IMR-90 (cell line): Measurements from ENCODE around the gene ZNF563. TPM values are rescaled to one million over a fixed set of nuclear protein-coding genes. Genes with fewer than 3 reads are reported as not detected.
"Not testable (repeated sequence)": the region's sequence is repeated elsewhere in the genome, so short reads cannot be mapped to it uniquely, and the experiment has no call there.

Experiments used
- ATAC-seq: fragments of 200-7000 bp; cut with Tn5 transposase; 2 replicates; pipeline ENCODE4 v1.9.1; 2020; ENCODE audit warnings: low read depth, mild to moderate bottlenecking, moderate library complexity
- BruUV-seq: library from RNA; stranded (reverse); fragments of 400-500 nt; replicated peaks from 2 replicates; lab custom pipeline; 2021; lab: Mats Ljungman, UMichigan
- CTCF ChIA-PET: fragments of 300-600 bp; formaldehyde crosslinking; extraction: SDS; loops from one replicate; lab custom pipeline; 2021; ENCODE audit warnings: antibody characterized with exemption; lab: Yijun Ruan, JAX
- POLR2A ChIA-PET: fragments of 300-600 bp; sonication (Branson Sonifier 250); formaldehyde crosslinking; loops from one replicate; lab custom pipeline; 2022; ENCODE audit warnings: antibody characterized with exemption; ENCODE audit not compliant: unreplicated experiment; lab: Charles Lee
- DNase-seq: peaks from one replicate; pipeline ENCODE4 v3.0.0; 2013
- H2AFZ ChIP-seq: replicated peaks from 2 replicates; pipeline ENCODE3; 2013; ENCODE audit warnings: low read length, mild to moderate bottlenecking; ENCODE audit not compliant: poor library complexity
- H2AK5ac ChIP-seq: 2 replicates; pipeline ENCODE4 v1.6.1; 2013; ENCODE audit warnings: low read depth, low read length, inconsistent platforms
- H2AK9ac ChIP-seq: replicated peaks from 2 replicates; pipeline ENCODE3; 2013; ENCODE audit warnings: mild to moderate bottlenecking, low read depth, low read length, moderate library complexity; ENCODE audit not compliant: poor library complexity
- H2BK120ac ChIP-seq: 2 replicates; pipeline ENCODE4 v1.6.1; 2013; ENCODE audit warnings: low read depth, low read length, inconsistent platforms
- H2BK15ac ChIP-seq: 3 replicates; pipeline ENCODE4 v1.6.1; 2013; ENCODE audit warnings: low read depth, low read length, inconsistent platforms
- H2BK20ac ChIP-seq: 2 replicates; pipeline ENCODE4 v1.6.1; 2013; ENCODE audit warnings: low read depth, mild to moderate bottlenecking, inconsistent platforms, low read length, moderate library complexity
- H2BK5ac ChIP-seq: 2 replicates; pipeline ENCODE4 v1.6.1; 2013; ENCODE audit warnings: mild to moderate bottlenecking, low read depth, low read length, inconsistent platforms; ENCODE audit not compliant: poor library complexity, severe bottlenecking
- H3K14ac ChIP-seq: replicated peaks from 2 replicates; pipeline ENCODE4 v1.6.1; 2013; ENCODE audit warnings: low read depth, low read length, inconsistent platforms
- H3K18ac ChIP-seq: 2 replicates; pipeline ENCODE4 v1.6.1; 2013; ENCODE audit warnings: low read depth, low read length, control low read depth
- H3K23ac ChIP-seq: 2 replicates; pipeline ENCODE4 v1.6.1; 2013; ENCODE audit warnings: low read depth, low read length, inconsistent platforms
- H3K27ac ChIP-seq: 2 replicates; pipeline ENCODE4 v1.5.1; 2013; ENCODE audit warnings: mild to moderate bottlenecking, control low read depth, low read length; ENCODE audit not compliant: insufficient read depth
- H3K27me3 ChIP-seq: 2 replicates; pipeline ENCODE4 v1.6.1; 2013; ENCODE audit warnings: low read length; ENCODE audit not compliant: control insufficient read depth, insufficient read depth
- H3K36me3 ChIP-seq: 2 replicates; pipeline ENCODE4 v1.6.1; 2013; ENCODE audit warnings: low read length, mixed read lengths; ENCODE audit not compliant: control insufficient read depth, insufficient read depth
- H3K4ac ChIP-seq: 2 replicates; pipeline ENCODE4 v1.6.1; 2013; ENCODE audit warnings: low read depth, low read length, inconsistent platforms
- H3K4me1 ChIP-seq: 2 replicates; pipeline ENCODE4 v1.6.1; 2013; ENCODE audit warnings: low read length, mixed read lengths; ENCODE audit not compliant: control insufficient read depth, insufficient read depth
- H3K4me2 ChIP-seq: 2 replicates; pipeline ENCODE4 v1.6.1; 2013; ENCODE audit warnings: low read depth, mild to moderate bottlenecking, control low read depth, low read length, moderate library complexity
- H3K4me3 ChIP-seq: 2 replicates; pipeline ENCODE4 v1.5.1; 2013; ENCODE audit warnings: low read depth, mild to moderate bottlenecking, control low read depth, low read length, moderate library complexity; ENCODE audit not compliant: insufficient read depth
- H3K56ac ChIP-seq: 2 replicates; pipeline ENCODE4 v1.6.1; 2013; ENCODE audit warnings: low read length, inconsistent platforms; ENCODE audit not compliant: insufficient read depth; ENCODE audit errors: extremely low read depth
- H3K79me1 ChIP-seq, 2 experiments: 2 replicates each; pipeline ENCODE4 v1.6.1; 2013; ENCODE audit warnings: low read length in 2 of 2, inconsistent platforms in 1 of 2, low read depth in 1 of 2
- H3K9ac ChIP-seq: 2 replicates; pipeline ENCODE4 v1.6.1; 2013; ENCODE audit warnings: low read depth, low read length, control low read depth
- H3K9me1 ChIP-seq: 2 replicates; pipeline ENCODE4 v1.6.1; 2013; ENCODE audit warnings: low read length, inconsistent platforms; ENCODE audit not compliant: insufficient read depth
- H3K9me3 ChIP-seq: 2 replicates; pipeline ENCODE4 v1.6.1; 2013; ENCODE audit warnings: low read length; ENCODE audit not compliant: control insufficient read depth, insufficient read depth
- H4K20me1 ChIP-seq: 2 replicates; pipeline ENCODE4 v1.6.1; 2013; ENCODE audit warnings: low read length, inconsistent platforms; ENCODE audit not compliant: insufficient read depth
- H4K5ac ChIP-seq: 2 replicates; pipeline ENCODE4 v1.6.1; 2013; ENCODE audit warnings: mild to moderate bottlenecking, low read depth, low read length, control low read depth
- H4K8ac ChIP-seq, 2 experiments: 2 replicates each; pipeline ENCODE4 v1.6.1; 2013; ENCODE audit warnings: low read depth in 2 of 2, low read length in 2 of 2, control low read depth in 1 of 2, inconsistent platforms in 1 of 2
- H4K91ac ChIP-seq: 2 replicates; pipeline ENCODE4 v1.6.1; 2013; ENCODE audit warnings: low read depth, low read length, inconsistent platforms; ENCODE audit not compliant: insufficient read depth
- WGBS, 2 experiments: methylation state at CpG; one replicate each; pipeline versions ENCODE4 v1.1.5 to v1.1.7; 2013; ENCODE audit warnings: missing lambda C conversion rate in 2 of 2; ENCODE audit not compliant: insufficient read length in 1 of 2; ENCODE audit errors: extremely low coverage in 2 of 2; 5-methylcytosine and 5-hydroxymethylcytosine counted together
- dilution Hi-C: fragments of 300-500 bp; cut with HindIII; formaldehyde crosslinking; loops from one replicate; pipeline ENCODE4 v1.14.3; 2018; ENCODE audit warnings: low sequenced_read_pairs; ENCODE audit not compliant: unreplicated experiment
- in situ Hi-C: fragments of 300-500 bp; cut with MboI; formaldehyde crosslinking; loops from 3 replicates; pipeline ENCODE4 v1.14.3; 2019; ENCODE audit warnings: low sequenced_read_pairs, inconsistent platforms, mixed read lengths
- intact Hi-C: fragments of 100-400 bp; cut with micrococcal nuclease; formaldehyde crosslinking; loops from 2 replicates; pipeline ENCODE4 v1.10.0; 2022
- polyA plus RNA-seq, 3 experiments: library from polyadenylated mRNA; depleted of rRNA; stranded (reverse); fragments of >200 nt; gene quantifications; 2 replicates each; pipeline ENCODE4 v1.2.3, GENCODE V29; 2012; ENCODE audit warnings: low replicate concordance in 1 of 3
- total RNA-seq: library from RNA; depleted of rRNA; stranded (reverse); fragments of >200 nt; gene quantifications from 2 replicates; pipeline ENCODE4 v1.2.3, GENCODE V29; 2012

The ZNF563 gene
- total and polyA plus RNA-seq, 2 of the 4 experiments (the other 2 are of a cell fraction): 1.3 to 2.0 TPM

DNA sequence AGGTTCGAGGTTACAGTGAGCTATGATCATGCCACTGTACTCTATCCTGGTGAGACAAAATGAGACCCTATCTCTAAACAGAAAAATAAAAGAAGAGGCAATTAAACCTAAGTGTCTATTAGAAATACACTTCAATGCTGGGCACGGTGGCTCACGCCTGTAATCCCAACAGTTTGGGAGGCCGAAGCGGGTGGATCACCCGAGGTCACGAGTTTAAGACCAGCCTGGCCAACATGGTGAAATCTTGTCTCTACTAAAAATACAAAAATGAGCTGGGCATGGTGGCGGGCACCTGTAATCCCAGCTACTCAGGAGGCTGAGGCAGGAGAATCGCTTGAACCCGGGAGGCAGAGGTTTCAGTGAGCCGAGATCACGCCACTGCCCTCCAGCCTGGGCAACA, 24.5 kb downstream of the ZNF563 start:
- H4K5ac ChIP-seq, H2AK5ac ChIP-seq, H3K4ac ChIP-seq, H3K4me1 ChIP-seq, CTCF ChIA-PET, ATAC-seq, H2BK20ac ChIP-seq, H3K23ac ChIP-seq, intact Hi-C loops, POLR2A ChIA-PET, H4K91ac ChIP-seq, H2AFZ ChIP-seq, H3K27ac ChIP-seq, H3K18ac ChIP-seq, H3K14ac ChIP-seq, H2AK9ac ChIP-seq, H3K4me3 ChIP-seq, H3K56ac ChIP-seq, H3K9ac ChIP-seq, H2BK5ac ChIP-seq, H2BK15ac ChIP-seq, H3K79me1 ChIP-seq, H2BK120ac ChIP-seq, in situ Hi-C loops, H3K36me3 ChIP-seq, dilution Hi-C loops, H3K9me3 ChIP-seq, DNase-seq, BruUV-seq, H3K27me3 ChIP-seq, H4K20me1 ChIP-seq, H3K4me2 ChIP-seq, H3K9me1 ChIP-seq, H4K8ac ChIP-seq: not testable (repeated sequence)
- 70% methylated on average over 4 of the region's 12 CpGs; no CpG with 5 or more reads in 1 of the 2 experiments for WGBS, 2 experiments
